PFSK-1 (cell line): ENCODE data around the gene BTN1A1.

ENCODE experiments used
- SIN3A ChIP-seq: IDR thresholded peaks from 2 replicates; pipeline ENCODE4 v1.6.1; 2012; ENCODE audit warnings: mild to moderate bottlenecking, low read length, moderate library complexity, borderline replicate concordance; ENCODE audit not compliant: insufficient read depth
- TAF1 ChIP-seq: IDR thresholded peaks from 2 replicates; pipeline ENCODE4 v1.6.1; 2012; ENCODE audit warnings: low read length, control low read depth, borderline replicate concordance; ENCODE audit not compliant: insufficient read depth
- TF ChIP-seq, protein P1 (sequence below), 2 experiments: IDR thresholded peaks; 2 replicates each; pipeline versions ENCODE4 v1.6.1 to v1.8.0; 2011 to 2012; ENCODE audit warnings: low read depth in 2 of 2, low read length in 2 of 2, control low read depth in 1 of 2, inconsistent platforms in 1 of 2, mild to moderate bottlenecking in 1 of 2, moderate library complexity in 1 of 2; ENCODE audit not compliant: insufficient read depth in 1 of 2

- no peak for TF ChIP-seq TAF1
- TF ChIP-seq SIN3A = no peak
- TF ChIP-seq, protein P1, sequence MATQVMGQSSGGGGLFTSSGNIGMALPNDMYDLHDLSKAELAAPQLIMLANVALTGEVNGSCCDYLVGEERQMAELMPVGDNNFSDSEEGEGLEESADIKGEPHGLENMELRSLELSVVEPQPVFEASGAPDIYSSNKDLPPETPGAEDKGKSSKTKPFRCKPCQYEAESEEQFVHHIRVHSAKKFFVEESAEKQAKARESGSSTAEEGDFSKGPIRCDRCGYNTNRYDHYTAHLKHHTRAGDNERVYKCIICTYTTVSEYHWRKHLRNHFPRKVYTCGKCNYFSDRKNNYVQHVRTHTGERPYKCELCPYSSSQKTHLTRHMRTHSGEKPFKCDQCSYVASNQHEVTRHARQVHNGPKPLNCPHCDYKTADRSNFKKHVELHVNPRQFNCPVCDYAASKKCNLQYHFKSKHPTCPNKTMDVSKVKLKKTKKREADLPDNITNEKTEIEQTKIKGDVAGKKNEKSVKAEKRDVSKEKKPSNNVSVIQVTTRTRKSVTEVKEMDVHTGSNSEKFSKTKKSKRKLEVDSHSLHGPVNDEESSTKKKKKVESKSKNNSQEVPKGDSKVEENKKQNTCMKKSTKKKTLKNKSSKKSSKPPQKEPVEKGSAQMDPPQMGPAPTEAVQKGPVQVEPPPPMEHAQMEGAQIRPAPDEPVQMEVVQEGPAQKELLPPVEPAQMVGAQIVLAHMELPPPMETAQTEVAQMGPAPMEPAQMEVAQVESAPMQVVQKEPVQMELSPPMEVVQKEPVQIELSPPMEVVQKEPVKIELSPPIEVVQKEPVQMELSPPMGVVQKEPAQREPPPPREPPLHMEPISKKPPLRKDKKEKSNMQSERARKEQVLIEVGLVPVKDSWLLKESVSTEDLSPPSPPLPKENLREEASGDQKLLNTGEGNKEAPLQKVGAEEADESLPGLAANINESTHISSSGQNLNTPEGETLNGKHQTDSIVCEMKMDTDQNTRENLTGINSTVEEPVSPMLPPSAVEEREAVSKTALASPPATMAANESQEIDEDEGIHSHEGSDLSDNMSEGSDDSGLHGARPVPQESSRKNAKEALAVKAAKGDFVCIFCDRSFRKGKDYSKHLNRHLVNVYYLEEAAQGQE (IDR thresholded peaks at IDR 0.05; ENCODE audit: insufficient read depth in 1 of 2, low read depth in 2 of 2, low read length in 2 of 2) = no peak
Measured at GRCh38 chr6:26486358-26486757, 13.7 kb upstream of the BTN1A1 start.
